Mammary epithelial cell (primary cell): Measurements from ENCODE around the gene RXRA.

Experiments used
- EZH2 ChIP-seq: IDR thresholded peaks from 2 replicates; pipeline ENCODE4 v1.6.1; 2012; ENCODE audit warnings: low read length, inconsistent platforms, borderline replicate concordance
- TF ChIP-seq, protein P1 (sequence below), 2 donors: IDR thresholded peaks in 1 of 2; conservative IDR thresholded peaks in 1 of 2; 2 replicates each; pipeline ENCODE4 v1.5.1; 2011 to 2012; ENCODE audit warnings: inconsistent platforms in 2 of 2, low read length in 2 of 2, mild to moderate bottlenecking in 2 of 2, control low read depth in 1 of 2, low read depth in 1 of 2; ENCODE audit not compliant: insufficient read depth in 1 of 2; ENCODE audit errors: extremely low read depth in 1 of 2

DNA sequence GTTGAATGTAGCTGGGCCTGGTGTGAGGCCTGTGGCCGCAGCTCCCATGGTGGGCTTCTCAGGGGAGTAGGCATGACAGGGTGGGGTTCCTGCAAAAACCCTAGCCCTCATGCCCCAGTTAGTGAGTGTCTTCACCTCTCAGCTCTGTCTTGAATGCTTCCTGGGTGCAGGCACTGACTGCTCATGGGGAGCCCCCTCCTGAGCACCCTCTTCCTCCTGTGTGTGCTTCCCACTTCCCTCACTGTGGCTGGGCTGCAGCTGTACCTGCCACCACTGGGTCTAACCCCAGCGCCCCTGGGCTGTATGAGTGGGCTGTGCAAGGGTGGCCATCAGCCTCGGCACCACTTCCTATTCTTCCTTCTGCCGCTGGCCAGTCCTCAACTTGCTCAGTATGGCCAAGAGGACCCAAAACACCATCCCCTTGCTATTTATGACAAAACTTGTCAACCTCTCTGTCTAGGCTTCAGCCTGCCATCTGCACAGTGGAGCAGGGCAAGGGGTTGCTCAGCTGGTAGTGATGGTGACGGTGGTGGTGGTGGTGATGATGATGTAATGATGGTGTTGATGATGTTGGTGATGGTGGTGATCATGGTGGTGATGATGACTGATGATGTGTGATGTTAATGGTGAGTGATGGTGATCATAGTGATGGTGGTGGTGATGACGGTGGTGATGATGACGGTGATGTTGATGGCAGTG, 67.5 kb downstream of the RXRA start:
- TF ChIP-seq, protein P1, sequence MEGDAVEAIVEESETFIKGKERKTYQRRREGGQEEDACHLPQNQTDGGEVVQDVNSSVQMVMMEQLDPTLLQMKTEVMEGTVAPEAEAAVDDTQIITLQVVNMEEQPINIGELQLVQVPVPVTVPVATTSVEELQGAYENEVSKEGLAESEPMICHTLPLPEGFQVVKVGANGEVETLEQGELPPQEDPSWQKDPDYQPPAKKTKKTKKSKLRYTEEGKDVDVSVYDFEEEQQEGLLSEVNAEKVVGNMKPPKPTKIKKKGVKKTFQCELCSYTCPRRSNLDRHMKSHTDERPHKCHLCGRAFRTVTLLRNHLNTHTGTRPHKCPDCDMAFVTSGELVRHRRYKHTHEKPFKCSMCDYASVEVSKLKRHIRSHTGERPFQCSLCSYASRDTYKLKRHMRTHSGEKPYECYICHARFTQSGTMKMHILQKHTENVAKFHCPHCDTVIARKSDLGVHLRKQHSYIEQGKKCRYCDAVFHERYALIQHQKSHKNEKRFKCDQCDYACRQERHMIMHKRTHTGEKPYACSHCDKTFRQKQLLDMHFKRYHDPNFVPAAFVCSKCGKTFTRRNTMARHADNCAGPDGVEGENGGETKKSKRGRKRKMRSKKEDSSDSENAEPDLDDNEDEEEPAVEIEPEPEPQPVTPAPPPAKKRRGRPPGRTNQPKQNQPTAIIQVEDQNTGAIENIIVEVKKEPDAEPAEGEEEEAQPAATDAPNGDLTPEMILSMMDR (conservative IDR thresholded peaks at IDR 0.05 in 1 of 2, IDR thresholded peaks at IDR 0.05 in 1 of 2; ENCODE audit: extremely low read depth in 1 of 2, insufficient read depth in 1 of 2, low read depth in 1 of 2, low read length in 2 of 2): no peak
- no peak for TF ChIP-seq EZH2
